PC-3 (cell line): ENCODE results near the gene CD9. TPM values are rescaled to one million over a fixed set of nuclear protein-coding genes. Genes with fewer than 3 reads are reported as not detected.

ENCODE experiments used
- ATAC-seq: fragments of 200-7000 bp; cut with Tn5 transposase; 2 replicates; pipeline ENCODE4 v1.9.1; 2020; ENCODE audit warnings: mild to moderate bottlenecking, moderate library complexity
- BruUV-seq: library from RNA; stranded (reverse); fragments of 400-500 nt; replicated peaks from 2 replicates; lab custom pipeline; 2021; lab: Mats Ljungman, UMichigan
- CTCF ChIA-PET: fragments of 300-600 bp; sonication (Branson Sonifier 250); formaldehyde crosslinking; loops from one replicate; lab custom pipeline; 2022; ENCODE audit warnings: antibody characterized with exemption; lab: Charles Lee
- POLR2A ChIA-PET: fragments of 300-600 bp; sonication (Branson Sonifier 250); formaldehyde crosslinking; loops from one replicate; lab custom pipeline; 2022; ENCODE audit warnings: antibody characterized with exemption; ENCODE audit not compliant: unreplicated experiment; lab: Charles Lee
- DNase-seq: peaks from one replicate; pipeline ENCODE4 v3.0.0-alpha.2; 2015
- H2AFZ ChIP-seq: fragments of 300-600 bp; sonication (generic); 2 replicates; pipeline ENCODE4 v1.6.0; 2016; ENCODE audit warnings: antibody characterized with exemption, low read length
- H3F3A ChIP-seq: fragments of 300-600 bp; sonication (generic); one replicate; pipeline ENCODE4 v1.6.0; 2017; ENCODE audit warnings: antibody characterized with exemption, low read length, control low read depth, mild to moderate bottlenecking; ENCODE audit not compliant: unreplicated experiment
- H3K27ac ChIP-seq: fragments of 300-600 bp; sonication (generic); 2 replicates; pipeline ENCODE4 v1.5.1; 2016; ENCODE audit warnings: mild to moderate bottlenecking, low read length
- H3K27me3 ChIP-seq: fragments of 300-600 bp; sonication (generic); 2 replicates; pipeline ENCODE4 v1.6.1; 2016; ENCODE audit warnings: low read length, mixed read lengths
- H3K36me3 ChIP-seq: fragments of 300-600 bp; sonication (generic); 2 replicates; pipeline ENCODE4 v1.6.1; 2016; ENCODE audit warnings: low read depth, mixed run types, low read length, mixed read lengths
- H3K4me1 ChIP-seq: fragments of 300-600 bp; sonication (generic); 2 replicates; pipeline ENCODE4 v1.5.1; 2016; ENCODE audit warnings: low read length; ENCODE audit not compliant: insufficient read depth
- H3K4me2 ChIP-seq: fragments of 300-600 bp; sonication (generic); 2 replicates; pipeline ENCODE4 v1.6.0; 2016; ENCODE audit warnings: low read length
- H3K4me3 ChIP-seq: fragments of 300-600 bp; sonication (generic); 2 replicates; pipeline ENCODE4 v1.5.1; 2016; ENCODE audit warnings: mild to moderate bottlenecking, low read length, mixed read lengths
- H3K79me2 ChIP-seq: fragments of 300-600 bp; sonication (generic); 2 replicates; pipeline ENCODE4 v1.6.1; 2017; ENCODE audit warnings: low read length, mixed read lengths
- H3K9ac ChIP-seq: fragments of 300-600 bp; sonication (generic); 2 replicates; pipeline ENCODE4 v1.6.0; 2016; ENCODE audit warnings: mild to moderate bottlenecking, low read length
- H3K9me2 ChIP-seq: fragments of 300-600 bp; sonication (generic); replicated peaks from 2 replicates; pipeline ENCODE4 v1.6.1; 2016; ENCODE audit warnings: mixed run types, low read length, mixed read lengths
- H3K9me3 ChIP-seq: fragments of 300-600 bp; sonication (generic); 2 replicates; pipeline ENCODE4 v1.6.1; 2016; ENCODE audit warnings: low read length, mixed read lengths
- H4K20me1 ChIP-seq: fragments of 300-600 bp; sonication (generic); 2 replicates; pipeline ENCODE4 v1.6.1; 2016; ENCODE audit warnings: low read length, mixed read lengths
- EZH2 ChIP-seq: fragments of 300-600 bp; sonication (generic); IDR thresholded peaks from one replicate; pipeline ENCODE4 v1.6.1; 2017; ENCODE audit warnings: antibody characterized with exemption, mild to moderate bottlenecking, low read length; ENCODE audit not compliant: unreplicated experiment
- EZH2phosphoT487 ChIP-seq: fragments of 300-600 bp; sonication (generic); IDR thresholded peaks from 2 replicates; pipeline ENCODE4 v1.6.1; 2018; ENCODE audit warnings: mild to moderate bottlenecking, antibody characterized with exemption, low read length, borderline replicate concordance
- intact Hi-C: fragments of 100-400 bp; cut with micrococcal nuclease; formaldehyde crosslinking; loops from 2 replicates; pipeline ENCODE4 v1.9.0; 2023
- total RNA-seq: library from RNA; depleted of rRNA; stranded (reverse); fragments of >200 nt; gene quantifications from 2 replicates; pipeline ENCODE4 v1.2.3, GENCODE V29; 2014
- TF ChIP-seq, protein P1 (sequence below): fragments of 300-600 bp; sonication (generic); conservative IDR thresholded peaks from 2 replicates; pipeline ENCODE4 v1.5.1; 2017; ENCODE audit warnings: antibody characterized with exemption, low read depth, mild to moderate bottlenecking, low read length

Gene CD9
- total RNA-seq, 1 experiment from 2014 or later, result 174 TPM

DNA sequence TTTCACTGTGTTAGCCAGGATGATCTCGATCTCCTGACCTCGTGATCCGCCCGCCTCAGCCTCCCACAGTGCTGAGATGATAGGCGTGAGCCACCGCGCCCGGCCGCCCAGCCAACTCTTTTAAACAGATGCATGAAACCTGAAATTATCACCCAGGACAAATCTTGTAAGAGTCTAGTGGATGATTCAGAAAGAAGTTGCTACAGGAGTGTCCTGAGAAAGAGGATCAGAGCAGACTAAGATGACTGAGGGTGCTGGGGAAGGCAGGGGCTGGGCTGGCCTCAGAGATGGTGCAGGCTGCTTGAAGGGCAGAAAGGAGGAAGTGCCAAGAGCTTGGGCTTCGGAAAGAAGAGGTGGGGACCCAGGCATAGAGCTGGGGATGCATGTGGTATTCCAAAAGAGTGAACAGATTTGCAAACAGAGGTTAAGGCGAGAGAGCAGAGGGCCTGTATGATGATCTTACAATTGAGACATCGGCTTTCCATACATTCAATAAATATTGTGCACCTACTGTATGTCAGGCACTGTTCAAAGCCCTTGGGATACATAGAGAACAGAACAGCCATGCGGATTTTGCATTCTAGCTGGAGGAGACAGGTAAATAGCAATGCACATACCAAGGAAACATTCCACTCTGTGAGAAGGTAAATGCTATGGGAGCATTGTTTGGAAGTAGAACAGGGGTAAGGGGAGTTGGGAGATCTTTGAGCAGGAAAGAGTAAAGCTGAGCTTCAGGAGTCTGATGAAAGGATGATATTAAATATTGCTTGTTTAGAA, 7.4 kb upstream of the CD9 start:
- TF ChIP-seq EZH2 (no peak), EZH2phosphoT487 (no peak)
- TF ChIP-seq, protein P1, sequence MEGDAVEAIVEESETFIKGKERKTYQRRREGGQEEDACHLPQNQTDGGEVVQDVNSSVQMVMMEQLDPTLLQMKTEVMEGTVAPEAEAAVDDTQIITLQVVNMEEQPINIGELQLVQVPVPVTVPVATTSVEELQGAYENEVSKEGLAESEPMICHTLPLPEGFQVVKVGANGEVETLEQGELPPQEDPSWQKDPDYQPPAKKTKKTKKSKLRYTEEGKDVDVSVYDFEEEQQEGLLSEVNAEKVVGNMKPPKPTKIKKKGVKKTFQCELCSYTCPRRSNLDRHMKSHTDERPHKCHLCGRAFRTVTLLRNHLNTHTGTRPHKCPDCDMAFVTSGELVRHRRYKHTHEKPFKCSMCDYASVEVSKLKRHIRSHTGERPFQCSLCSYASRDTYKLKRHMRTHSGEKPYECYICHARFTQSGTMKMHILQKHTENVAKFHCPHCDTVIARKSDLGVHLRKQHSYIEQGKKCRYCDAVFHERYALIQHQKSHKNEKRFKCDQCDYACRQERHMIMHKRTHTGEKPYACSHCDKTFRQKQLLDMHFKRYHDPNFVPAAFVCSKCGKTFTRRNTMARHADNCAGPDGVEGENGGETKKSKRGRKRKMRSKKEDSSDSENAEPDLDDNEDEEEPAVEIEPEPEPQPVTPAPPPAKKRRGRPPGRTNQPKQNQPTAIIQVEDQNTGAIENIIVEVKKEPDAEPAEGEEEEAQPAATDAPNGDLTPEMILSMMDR, result no peak
- Histone ChIP-seq H3K9me3 (no peaks in the 10 kb centered on the region), H3K4me2 (no peak overlapping the region), H3K27me3 (no peaks in the 10 kb centered on the region), H2AFZ (no peak overlapping the region), H3K4me1 (peaks cover 15% of the 10 kb centered on the region), H3K36me3 (no peaks in the 10 kb centered on the region), H3F3A (peaks cover 5% of the 10 kb centered on the region), H3K27ac (no peak overlapping the region), H3K4me3 (no peak overlapping the region), H3K9me2 (no peaks in the 10 kb centered on the region), H3K9ac (no peak overlapping the region), H4K20me1 (no peaks in the 10 kb centered on the region), H3K79me2 (no peaks in the 10 kb centered on the region)
- intact Hi-C loops, result no loop called here
- no peak for DNase-seq
- ChIA-PET POLR2A (no interaction called here), CTCF (no interaction called here)
- BruUV-seq, result no TSS peak
- ATAC-seq, result no peak

- TF ChIP-seq EZH2phosphoT487, result no peak
- no peak for TF ChIP-seq EZH2
Measured at GRCh38 chr12:6193853-6194815, 6.1 kb upstream of the CD9 start.

More at GRCh38 chr12:6193853-6194815, 6.1 kb upstream of the CD9 start:
- Histone ChIP-seq H3K9me2 (no peaks in the 10 kb centered on the region), H2AFZ (no peak overlapping the region), H3K9me3 (no peaks in the 10 kb centered on the region), H3K4me3 (no peak overlapping the region), H3K79me2 (no peaks in the 10 kb centered on the region), H3K9ac (no peak overlapping the region), H3K36me3 (no peaks in the 10 kb centered on the region), H3F3A (peaks cover 5% of the 10 kb centered on the region), H3K4me1 (peaks cover 20% of the 10 kb centered on the region), H3K4me2 (no peak overlapping the region), H3K27ac (no peak overlapping the region), H4K20me1 (no peaks in the 10 kb centered on the region), H3K27me3 (no peaks in the 10 kb centered on the region)
- no peak for ATAC-seq
- ChIA-PET CTCF (interaction anchor here (0.6 kb wide), 2 partner anchors 9 to 109 kb away, joined by 3 to 5 read pairs; no protein-coding TSS in a partner anchor), POLR2A (interaction anchor here (0.5 kb wide), 1 partner anchor 129 kb away, joined by 3 read pairs; no protein-coding TSS in a partner anchor)
- no peak for DNase-seq
- intact Hi-C loops, result no loop called here
- no TSS peak for BruUV-seq
